HG03139 (cell line): ENCODE results near the gene OR14J1.
"Not testable (repeated sequence)": the region's sequence is repeated elsewhere in the genome, so short reads cannot be mapped to it uniquely, and the experiment has no call there.

Source experiments
- ATAC-seq: cut with Tn5 transposase; IDR thresholded peaks from one replicate; pipeline ENCODE4 v1.9.1; 2021; ENCODE audit not compliant: unreplicated experiment

The OR14J1 gene

DNA sequence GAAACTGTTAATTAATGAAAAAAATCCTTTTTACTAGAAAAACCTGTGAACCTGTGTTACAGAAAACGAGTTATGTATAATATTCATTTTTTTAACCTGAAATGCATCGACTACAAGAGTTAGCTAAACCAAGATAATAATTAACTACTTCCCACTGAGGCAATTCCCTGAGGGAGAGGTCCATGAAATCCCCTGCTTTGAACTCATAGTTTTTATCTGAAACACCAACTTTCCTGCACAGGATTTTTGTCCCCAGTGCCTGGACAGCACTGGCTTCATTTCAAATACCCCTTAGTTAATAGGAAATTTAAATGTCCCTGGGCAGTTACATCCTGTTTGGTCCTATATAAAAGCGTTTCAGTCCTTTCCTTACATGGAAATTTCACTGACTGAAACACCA lies at the start of gene OR14J1:
OR14J1 (plus strand) TSS at position 386 of the 400 bp plus-strand sequence. CDS start 4,989 bp downstream, outside the sequence.
- ATAC-seq = no peak

GRCh38 chr6:29251736-29252135 lies 49.8 kb upstream of the OR14J1 start:
- ATAC-seq = no peak

DNA sequence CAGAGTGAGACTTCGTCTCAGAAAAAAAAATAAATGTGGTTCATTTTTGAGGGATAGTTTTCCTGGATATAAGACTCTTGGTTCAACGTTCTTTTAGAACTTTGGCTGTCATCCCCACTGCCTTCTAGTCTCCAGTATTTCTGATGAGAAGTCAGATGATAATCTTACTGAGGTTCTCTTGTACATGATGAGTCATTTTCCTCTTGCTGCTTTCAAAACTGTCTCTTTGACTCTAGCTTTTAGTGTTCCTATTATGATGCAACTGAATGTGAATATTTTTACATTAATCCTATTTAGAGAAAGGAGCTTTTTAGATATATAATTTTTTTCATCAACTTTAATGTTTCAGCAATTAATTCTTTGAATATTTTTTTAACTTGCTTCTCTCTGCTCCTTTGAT lies 46.0 kb upstream of the OR14J1 start:
- ATAC-seq = no peak

DNA sequence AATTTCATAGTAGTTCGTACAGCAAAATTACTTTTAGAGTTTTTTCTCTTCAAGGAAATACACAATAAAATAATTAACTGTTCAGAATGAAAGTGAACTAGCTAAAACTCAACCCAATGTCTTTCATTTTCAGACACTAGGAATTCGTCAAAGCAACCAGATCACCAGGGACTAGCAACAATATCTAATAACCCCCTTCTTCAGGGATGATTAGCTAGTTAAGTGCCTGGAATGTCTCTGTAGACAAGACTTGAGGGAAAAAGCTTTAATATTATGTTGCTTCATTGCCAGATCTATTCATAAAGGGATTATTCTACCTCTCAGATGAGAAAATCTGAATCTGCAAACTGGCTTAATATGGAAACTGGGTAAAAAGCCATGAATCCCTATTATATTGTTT lies 41.8 kb upstream of the OR14J1 start:
- ATAC-seq = no peak

- no peak for ATAC-seq
Measured at GRCh38 chr6:29263001-29263400, 38.5 kb upstream of the OR14J1 start.

GRCh38 chr6:29294499-29294914 lies 7.0 kb upstream of the OR14J1 start:
- no peak for ATAC-seq

GRCh38 chr6:29295181-29295585 lies 6.3 kb upstream of the OR14J1 start:
- no peak for ATAC-seq

DNA sequence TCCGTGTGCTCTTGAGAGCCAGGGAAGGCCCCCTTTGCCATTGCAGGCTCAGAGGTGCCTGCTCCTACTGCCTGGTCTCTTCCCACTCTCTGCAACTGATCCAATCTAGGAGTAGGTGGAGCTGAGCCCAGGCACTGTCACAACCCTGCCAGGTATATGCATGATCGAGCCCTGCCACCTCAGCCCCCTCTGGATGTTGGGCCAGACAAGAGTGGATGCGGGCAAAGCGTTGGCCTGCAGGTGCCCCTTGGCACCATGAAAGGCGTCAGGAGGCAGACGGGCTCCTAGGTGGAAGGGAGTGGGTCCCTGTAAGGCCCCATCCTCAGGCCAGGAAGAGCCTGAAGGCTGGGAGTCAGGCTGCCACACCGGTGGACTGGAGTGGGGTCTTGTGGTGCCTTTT lies 5.9 kb upstream of the OR14J1 start:
- ATAC-seq = no peak

DNA sequence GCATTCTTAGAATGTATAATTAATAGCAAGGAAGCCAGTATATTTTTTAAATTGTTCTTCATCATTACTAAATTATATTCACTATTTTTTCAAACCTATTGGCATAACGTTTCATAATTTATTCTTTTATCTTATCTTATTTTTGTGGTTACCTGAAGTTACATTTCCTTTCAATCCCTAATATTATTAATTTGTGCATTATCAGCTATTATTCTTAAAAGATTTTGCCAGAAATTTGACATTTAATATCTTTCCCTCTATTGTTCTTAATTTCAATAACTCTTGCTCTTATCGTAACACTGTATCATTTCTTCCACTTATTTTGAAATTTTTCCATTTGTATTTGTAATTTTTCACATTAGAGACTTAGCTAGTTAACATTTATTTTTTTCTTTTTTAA lies 18.4 kb downstream of the OR14J1 start:
- ATAC-seq = no peak

- not testable (repeated sequence) for ATAC-seq
Measured at GRCh38 chr6:29323332-29323731, 21.8 kb downstream of the OR14J1 start.

DNA sequence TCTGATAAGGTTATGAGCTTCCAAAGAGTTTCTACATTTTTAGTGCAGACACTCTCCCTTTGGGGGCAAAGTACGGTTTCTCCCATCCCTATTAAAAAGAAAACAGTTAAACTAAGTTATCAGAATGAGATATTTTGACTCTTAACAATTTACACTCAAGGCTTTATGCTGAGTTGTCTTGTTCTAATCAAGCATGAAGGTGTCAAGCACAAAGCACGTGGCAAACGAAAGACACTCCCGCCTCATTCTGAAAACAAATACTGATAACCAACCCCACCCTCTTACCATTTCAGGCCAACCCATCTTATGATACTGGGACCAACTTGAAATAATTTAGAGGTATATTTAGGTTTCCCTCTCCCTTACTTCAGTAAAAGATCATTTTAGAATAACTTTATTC lies 24.3 kb downstream of the OR14J1 start:
- ATAC-seq = no peak

DNA sequence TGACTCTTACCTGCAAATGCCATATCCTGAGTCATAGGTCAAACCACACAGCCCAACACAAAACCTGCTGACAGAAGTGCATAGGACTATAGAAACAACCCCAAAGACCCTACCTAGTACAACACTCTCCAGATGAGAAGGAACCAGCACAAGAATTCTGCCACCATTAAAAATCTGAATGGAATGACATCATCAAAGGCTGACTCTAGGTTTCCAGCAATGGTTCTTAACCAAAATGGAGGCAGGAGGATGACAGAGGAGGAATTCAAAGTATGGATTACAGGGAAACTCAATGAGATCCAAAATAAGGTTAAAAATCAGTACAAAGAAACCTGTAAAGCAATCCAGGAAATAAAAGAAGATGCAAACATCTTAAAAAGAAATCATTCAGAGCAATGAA lies 31.2 kb downstream of the OR14J1 start:
- ATAC-seq = no peak

GRCh38 chr6:29336269-29336668 lies 34.8 kb downstream of the OR14J1 start:
- ATAC-seq = no peak

DNA sequence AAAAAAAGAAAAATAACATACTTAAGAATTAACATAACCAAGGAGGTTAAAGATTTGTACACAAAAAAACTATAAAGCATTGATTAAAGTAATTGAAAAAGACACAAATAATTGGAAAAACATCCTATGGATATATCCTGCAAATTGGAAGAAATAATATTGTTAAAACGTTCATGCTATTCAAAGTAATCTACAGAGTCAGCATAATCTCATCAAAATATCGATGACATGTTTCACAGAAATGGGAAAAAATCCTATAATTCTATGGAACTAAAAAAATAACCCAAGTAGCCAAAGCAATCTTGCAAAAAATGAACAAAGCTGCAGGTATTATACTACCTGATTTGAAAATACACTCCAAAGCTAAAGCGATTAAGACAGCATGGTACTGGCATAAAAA lies 43.9 kb downstream of the OR14J1 start:
- ATAC-seq = no peak

GRCh38 chr6:29349348-29349747 lies 47.8 kb downstream of the OR14J1 start:
- ATAC-seq = not testable (repeated sequence)

GRCh38 chr6:29354980-29355379 lies 53.5 kb downstream of the OR14J1 start:
- no peak for ATAC-seq

DNA sequence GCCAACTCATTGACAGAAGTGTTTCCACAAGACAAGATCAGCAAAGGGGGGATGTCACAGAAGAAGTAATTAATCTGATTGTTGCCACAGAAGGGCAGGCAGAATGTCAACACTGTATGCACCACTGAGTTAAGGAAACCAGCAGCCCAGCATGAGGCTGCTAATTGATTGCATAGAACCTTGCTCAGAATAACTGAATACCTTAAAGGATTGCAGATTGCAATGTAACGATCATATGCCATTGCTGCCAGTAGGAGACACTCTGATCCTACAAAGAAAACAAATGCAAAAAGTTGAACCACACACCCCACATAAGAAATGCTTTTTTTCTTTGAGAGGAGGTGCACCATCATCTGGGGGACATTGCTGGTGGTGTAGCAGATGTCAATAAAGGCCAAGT lies 54.1 kb downstream of the OR14J1 start:
- no peak for ATAC-seq
